OCI-LY7 (cell line): ENCODE results near the gene ST6GALNAC6.

Experiments
- CTCF ChIP-seq: fragments of 200-600 bp; sonication (generic); conservative IDR thresholded peaks from 2 replicates; pipeline ENCODE4 v1.5.1; 2014; ENCODE audit warnings: mild to moderate bottlenecking, antibody characterized with exemption, low read length, moderate library complexity, mixed read lengths
- EZH2phosphoT487 ChIP-seq: fragments of 200-600 bp; sonication (generic); IDR thresholded peaks from 2 replicates; pipeline ENCODE4 v1.6.1; 2018; ENCODE audit warnings: low read depth, borderline replicate concordance, mild to moderate bottlenecking, mixed run types, antibody characterized with exemption, low read length, moderate library complexity, mixed read lengths

GRCh38 chr9:127915801-127916719, 16.7 kb upstream of the ST6GALNAC6 start:
- TF ChIP-seq CTCF = no peak
- no peak for TF ChIP-seq EZH2phosphoT487
